ENCODE results near the gene DGKD. TPM values are rescaled to one million over a fixed set of nuclear protein-coding genes. Genes with fewer than 3 reads are reported as not detected.

Gene DGKD
- total RNA-seq, 3 donors from 2014 or later, result 17.1 to 41.3 (median 37.3) TPM

- Histone ChIP-seq H3K4me3 (no peak overlapping the region), H3K4me1 (no peaks in the 10 kb centered on the region), H3K27me3 (no peaks in the 10 kb centered on the region), H3K36me3 (no peaks in the 10 kb centered on the region), H3K9me3 (no peaks in the 10 kb centered on the region), H3K27ac (no peak overlapping the region)
- no peak for DNase-seq (ENCODE audit: low spot score in 2 of 2)
- intact Hi-C loops (cut with DNase I; ENCODE audit: low total_unique reads), result no loop called here
- no peak for TF ChIP-seq CTCF (IDR thresholded peaks at IDR 0.05)
- TF ChIP-seq POLR2A (IDR thresholded peaks at IDR 0.05), result no peak
- TF ChIP-seq POLR2AphosphoS5 (IDR thresholded peaks at IDR 0.05), result no peak
These were observed 138.5 kb downstream of the DGKD start for GRCh38 chr2:233492751-233493150.

- H3K36me3 ChIP-seq, result no peaks in the 10 kb centered on the region
- TF ChIP-seq POLR2A (IDR thresholded peaks at IDR 0.05), result no peak
- TF ChIP-seq CTCF (IDR thresholded peaks at IDR 0.05), result no peak
- TF ChIP-seq POLR2AphosphoS5 (IDR thresholded peaks at IDR 0.05), result no peak
- no peaks in the 10 kb centered on the region for H3K4me1 ChIP-seq
- intact Hi-C loops (cut with DNase I; ENCODE audit: low total_unique reads), result no loop called here
- no peak for DNase-seq (ENCODE audit: low spot score in 2 of 2)
- H3K27me3 ChIP-seq, result no peaks in the 10 kb centered on the region
- H3K4me3 ChIP-seq, result no peak overlapping the region
- H3K9me3 ChIP-seq, result no peaks in the 10 kb centered on the region
- H3K27ac ChIP-seq, result no peak overlapping the region
These were observed 141.5 kb downstream of the DGKD start for GRCh38 chr2:233495503-233496496.

GRCh38 chr2:233497692-233498091 is 143.4 kb downstream of the DGKD start:
- Histone ChIP-seq H3K27ac (no peak overlapping the region), H3K4me3 (no peak overlapping the region)
- intact Hi-C loops (cut with DNase I; ENCODE audit: low total_unique reads), result no loop called here

GRCh38 chr2:233498126-233498525 is 143.8 kb downstream of the DGKD start:
- Histone ChIP-seq H3K27me3 (no peaks in the 10 kb centered on the region), H3K27ac (no peak overlapping the region), H3K4me3 (no peak overlapping the region), H3K4me1 (no peaks in the 10 kb centered on the region), H3K36me3 (no peaks in the 10 kb centered on the region), H3K9me3 (peaks cover 2% of the 10 kb centered on the region in 2 donors)
- TF ChIP-seq POLR2A (IDR thresholded peaks at IDR 0.05), result no peak
- TF ChIP-seq CTCF (IDR thresholded peaks at IDR 0.05), result no peak
- no peak for TF ChIP-seq POLR2AphosphoS5 (IDR thresholded peaks at IDR 0.05)
- no peak for DNase-seq (ENCODE audit: low spot score in 2 of 2)
- intact Hi-C loops (cut with DNase I; ENCODE audit: low total_unique reads), result no loop called here

More at GRCh38 chr2:233497692-233498091, 143.4 kb downstream of the DGKD start:
- TF ChIP-seq POLR2AphosphoS5 (IDR thresholded peaks at IDR 0.05), result no peak
- no peak for TF ChIP-seq CTCF (IDR thresholded peaks at IDR 0.05)
- TF ChIP-seq POLR2A (IDR thresholded peaks at IDR 0.05), result no peak
- H3K36me3 ChIP-seq, result no peaks in the 10 kb centered on the region
- H3K27me3 ChIP-seq, result no peaks in the 10 kb centered on the region
- no peaks in the 10 kb centered on the region for H3K9me3 ChIP-seq
- H3K4me1 ChIP-seq, result no peaks in the 10 kb centered on the region
- DNase-seq (ENCODE audit: low spot score in 2 of 2), result no peak

GRCh38 chr2:233499928-233500327 is 145.6 kb downstream of the DGKD start:
- TF ChIP-seq POLR2A (IDR thresholded peaks at IDR 0.05), result no peak
- no peak for TF ChIP-seq CTCF (IDR thresholded peaks at IDR 0.05)
- no peak for TF ChIP-seq POLR2AphosphoS5 (IDR thresholded peaks at IDR 0.05)
- Histone ChIP-seq H3K27ac (no peak overlapping the region), H3K27me3 (no peaks in the 10 kb centered on the region), H3K4me3 (no peak overlapping the region), H3K36me3 (no peaks in the 10 kb centered on the region), H3K4me1 (no peaks in the 10 kb centered on the region), H3K9me3 (peaks cover 11 to 16% of the 10 kb centered on the region in 2 donors)
- no peak for DNase-seq (ENCODE audit: low spot score in 2 of 2)
- intact Hi-C loops (cut with DNase I; ENCODE audit: low total_unique reads), result no loop called here
